Astrocyte of the cerebellum (primary cell): Measurements from ENCODE around the gene TENM3.

Source experiments
- DNase-seq: peaks from one replicate; pipeline ENCODE4 v3.0.0-alpha.2; 2011; ENCODE audit warnings: low read depth
- H3K4me3 ChIP-seq: 2 replicates; pipeline ENCODE4 v1.5.1; 2011; ENCODE audit warnings: mild to moderate bottlenecking, low read depth, low read length, moderate library complexity
- CTCF ChIP-seq: IDR thresholded peaks from 2 replicates; pipeline ENCODE4 v1.5.1; 2012; ENCODE audit warnings: low read length, low read depth, moderate library complexity, mild to moderate bottlenecking; ENCODE audit errors: missing control alignments
- in situ Hi-C: cut with HindIII; loops from 2 replicates; pipeline ENCODE4 v1.10.0; 2017; ENCODE audit warnings: low sequenced_read_pairs

Gene TENM3

GRCh38 chr4:182671231-182671630 is 428.0 kb downstream of the TENM3 start:
- no peak for DNase-seq
- in situ Hi-C loops, result no loop called here
- no peak for TF ChIP-seq CTCF
- H3K4me3 ChIP-seq, result no peak overlapping the region

GRCh38 chr4:182671749-182672148 is 428.5 kb downstream of the TENM3 start:
- no peak overlapping the region for H3K4me3 ChIP-seq
- TF ChIP-seq CTCF, result no peak
- no peak for DNase-seq
- in situ Hi-C loops, result no loop called here

- in situ Hi-C loops, result no loop called here
- DNase-seq, result no peak
- no peak overlapping the region for H3K4me3 ChIP-seq
- no peak for TF ChIP-seq CTCF
Observed at GRCh38 chr4:182678590-182678989, 435.4 kb downstream of the TENM3 start.

GRCh38 chr4:182679533-182679932 is 436.3 kb downstream of the TENM3 start:
- no peak overlapping the region for H3K4me3 ChIP-seq
- no peak for DNase-seq
- no peak for TF ChIP-seq CTCF
- in situ Hi-C loops, result no loop called here

GRCh38 chr4:182680234-182680653 is 437.0 kb downstream of the TENM3 start:
- TF ChIP-seq CTCF, result no peak
- H3K4me3 ChIP-seq, result no peak overlapping the region
- DNase-seq, result peak; percentile 22
- in situ Hi-C loops, result no loop called here

GRCh38 chr4:182683661-182684060 is 440.5 kb downstream of the TENM3 start:
- DNase-seq, result no peak
- no peak for TF ChIP-seq CTCF
- no peak overlapping the region for H3K4me3 ChIP-seq
- in situ Hi-C loops, result no loop called here

- H3K4me3 ChIP-seq, result no peak overlapping the region
- no peak for DNase-seq
- in situ Hi-C loops, result no loop called here
- TF ChIP-seq CTCF, result no peak
Observed at GRCh38 chr4:182684796-182685195, 441.6 kb downstream of the TENM3 start.
